Right atrium auricular region (tissue), 2 donors: ENCODE results near the gene DEGS2. TPM values are rescaled to one million over a fixed set of nuclear protein-coding genes. Genes with fewer than 3 reads are reported as not detected.

Experiments used
- DNase-seq: peaks from one replicate; pipeline ENCODE4 v3.0.0-alpha.2; 2019; ENCODE audit warnings: low spot score
- H3K27ac ChIP-seq, 2 donors: fragments of 200-600 bp; sonication (generic); 1 replicate in 1 of 2; 2 replicates in 1 of 2; pipeline ENCODE4 v1.5.1; 2016 to 2019
- H3K27me3 ChIP-seq, 2 donors: fragments of 200-600 bp; sonication (generic); one replicate each; pipeline versions ENCODE4 v1.5.1 to v1.6.0; 2017 to 2019
- H3K36me3 ChIP-seq: fragments of 200-600 bp; sonication (generic); one replicate; pipeline ENCODE4 v1.5.1; 2016
- H3K4me1 ChIP-seq, 2 donors: fragments of 200-600 bp; sonication (generic); one replicate each; pipeline versions ENCODE4 v1.5.1 to v1.6.0; 2017 to 2019
- H3K4me3 ChIP-seq, 2 donors: fragments of 200-600 bp; sonication (generic); 1 replicate in 1 of 2; 2 replicates in 1 of 2; pipeline ENCODE4 v1.5.1; 2017 to 2019; ENCODE audit warnings: mild to moderate bottlenecking in 1 of 2, moderate library complexity in 1 of 2
- H3K9me3 ChIP-seq, 2 donors: fragments of 200-600 bp; sonication (generic); one replicate each; pipeline ENCODE4 v1.5.1; 2019
- CTCF ChIP-seq, 2 donors: fragments of 200-600 bp; sonication (generic); IDR thresholded peaks; one replicate each; pipeline ENCODE4 v1.5.1; 2019; ENCODE audit warnings: antibody characterized with exemption in 2 of 2
- total RNA-seq, 2 donors: library from RNA; depleted of rRNA; stranded (reverse); fragments of >200 nt; gene quantifications; one replicate each; pipeline ENCODE4 v1.1.0, GENCODE V29; 2016

The DEGS2 gene
- total RNA-seq, 2 donors from 2014 or later, result not detected

- Histone ChIP-seq H3K4me3 (no peak overlapping the region), H3K9me3 (no peaks in the 10 kb centered on the region), H3K27me3 (no peaks in the 10 kb centered on the region), H3K36me3 (no peaks in the 10 kb centered on the region), H3K27ac (peak overlapping the region; percentile 19 to 51), H3K4me1 (peaks cover 0 to 64% of the 10 kb centered on the region in 2 donors)
- TF ChIP-seq CTCF (IDR thresholded peaks at IDR 0.05), result no peak
- DNase-seq, result no peak
These were observed 55.5 kb downstream of the DEGS2 start for GRCh38 chr14:100104006-100104352.

GRCh38 chr14:100103250-100104005, 56.0 kb downstream of the DEGS2 start:
- H3K36me3 ChIP-seq, result no peaks in the 10 kb centered on the region
- peak overlapping the region; percentile 19 to 51 for H3K27ac ChIP-seq
- H3K9me3 ChIP-seq, result no peaks in the 10 kb centered on the region
- H3K4me1 ChIP-seq, result peaks cover 0 to 59% of the 10 kb centered on the region in 2 donors
- DNase-seq, result no peak
- no peaks in the 10 kb centered on the region for H3K27me3 ChIP-seq
- H3K4me3 ChIP-seq, result no peak overlapping the region
- no peak for TF ChIP-seq CTCF (IDR thresholded peaks at IDR 0.05)

GRCh38 chr14:100102156-100102785, 57.2 kb downstream of the DEGS2 start:
- H3K9me3 ChIP-seq, result no peaks in the 10 kb centered on the region
- no peak for DNase-seq
- H3K36me3 ChIP-seq, result no peaks in the 10 kb centered on the region
- H3K27ac ChIP-seq, result peak overlapping the region; percentile 19 to 51
- TF ChIP-seq CTCF (IDR thresholded peaks at IDR 0.05), result no peak
- H3K4me3 ChIP-seq, result no peak overlapping the region
- peaks cover 0 to 47% of the 10 kb centered on the region in 2 donors for H3K4me1 ChIP-seq
- no peaks in the 10 kb centered on the region for H3K27me3 ChIP-seq

- Histone ChIP-seq H3K4me3 (no peak overlapping the region), H3K27ac (no peak overlapping the region), H3K36me3 (no peaks in the 10 kb centered on the region), H3K9me3 (no peaks in the 10 kb centered on the region), H3K27me3 (no peaks in the 10 kb centered on the region), H3K4me1 (peaks cover 0 to 26% of the 10 kb centered on the region in 2 donors)
- TF ChIP-seq CTCF (IDR thresholded peaks at IDR 0.05), result no peak
- no peak for DNase-seq
These were observed 59.3 kb downstream of the DEGS2 start for GRCh38 chr14:100100032-100100703.

- no peak for TF ChIP-seq CTCF (IDR thresholded peaks at IDR 0.05)
- no peaks in the 10 kb centered on the region for H3K9me3 ChIP-seq
- no peak for DNase-seq
- H3K4me1 ChIP-seq, result peaks cover 0 to 7% of the 10 kb centered on the region in 2 donors
- no peaks in the 10 kb centered on the region for H3K36me3 ChIP-seq
- H3K27ac ChIP-seq, result no peak overlapping the region
- H3K27me3 ChIP-seq, result no peaks in the 10 kb centered on the region
- H3K4me3 ChIP-seq, result no peak overlapping the region
These were observed 61.3 kb downstream of the DEGS2 start for GRCh38 chr14:100098171-100098570.
